Measurements from ENCODE around the gene THBS2. TPM values are rescaled to one million over a fixed set of nuclear protein-coding genes. Genes with fewer than 3 reads are reported as not detected.

Gene THBS2
- total and polyA plus RNA-seq, 2 donors (not counting 3 experiments of a cell fraction or from before 2014, with no cell fraction given): 0.08 TPM; not detected in 1

GRCh38 chr6:169211881-169212280 is 41.8 kb downstream of the THBS2 start:
- Histone ChIP-seq H3K4me3 (replicated peaks in 1 of 3; ENCODE audit: insufficient read depth in 1 of 3, low read depth in 1 of 3, low read length in 3 of 3) (no peak overlapping the region), H3K9ac (replicated peaks; ENCODE audit: extremely low read depth, insufficient read depth, low read length) (no peak overlapping the region), H4K20me1 (replicated peaks; ENCODE audit: control insufficient read depth, extremely low read depth, insufficient read depth, low read length) (no peaks in the 10 kb centered on the region), H3K36me3 (ENCODE audit: control insufficient read depth in 2 of 2, extremely low read depth in 1 of 2, insufficient read depth in 2 of 2, low read length in 2 of 2) (no peaks in the 10 kb centered on the region), H2AFZ (ENCODE audit: low read depth, low read length) (no peak overlapping the region), H3K9me3 (replicated peaks; ENCODE audit: control insufficient read depth, insufficient read depth, low read length) (no peaks in the 10 kb centered on the region), H3K4me1 (ENCODE audit: control insufficient read depth, extremely low read depth, insufficient read depth, low read length) (peaks cover 5% of the 10 kb centered on the region), H3K9me1 (replicated peaks; ENCODE audit: control insufficient read depth, extremely low read depth, insufficient read depth, low read length) (no peaks in the 10 kb centered on the region), H3K79me2 (ENCODE audit: control insufficient read depth, insufficient read depth, low read length) (no peaks in the 10 kb centered on the region), H3K27ac (ENCODE audit: insufficient read depth, low read depth, low read length) (no peak overlapping the region), H3K4me2 (ENCODE audit: insufficient read depth, low read length) (no peak overlapping the region), H3K27me3 (ENCODE audit: control insufficient read depth in 2 of 2, insufficient read depth in 2 of 2, low read length in 2 of 2) (no peaks in the 10 kb centered on the region)
- POLR2A ChIA-PET: no interaction called here
- no TSS peak for BruUV-seq (replicated peaks)
- no peak for TF ChIP-seq CTCF (IDR thresholded peaks at IDR 0.05; ENCODE audit: extremely low read depth in 1 of 2, insufficient read depth in 1 of 2, low read depth in 1 of 2, low read length in 2 of 2)
- no peak for TF ChIP-seq POLR2AphosphoS5 (IDR thresholded peaks at IDR 0.05; ENCODE audit: insufficient read depth, low read depth, low read length)
- no peak for TF ChIP-seq MYC (IDR thresholded peaks at IDR 0.05; ENCODE audit: low read depth, low read length)
- TF ChIP-seq MAX (IDR thresholded peaks at IDR 0.05; ENCODE audit: insufficient read depth, insufficient read length): no peak
- no peak for TF ChIP-seq GATA2 (IDR thresholded peaks at IDR 0.05; ENCODE audit: insufficient read depth, insufficient read length, low read depth, low read length)
- no peak for TF ChIP-seq EZH2 (IDR thresholded peaks at IDR 0.05; ENCODE audit: borderline replicate concordance, low read depth, low read length, severe bottlenecking)
- TF ChIP-seq JUN (IDR thresholded peaks at IDR 0.05; ENCODE audit: borderline replicate concordance, insufficient read depth, insufficient read length, low read depth): no peak
- TF ChIP-seq FOS (IDR thresholded peaks at IDR 0.05; ENCODE audit: borderline replicate concordance, insufficient read depth, low read length): no peak
- TF ChIP-seq POLR2A (IDR thresholded peaks at IDR 0.05; ENCODE audit: low read depth, low read length): no peak
- CTCF ChIA-PET: no interaction called here
- FAIRE-seq (no peak), DNase-seq (ENCODE audit: low read depth, low spot score) (no peak)
- intact Hi-C loops (cut with micrococcal nuclease) (loop anchor here (5.0 kb wide), 1 partner anchor 540 kb away; the partner anchor contains the start of genes DYNLT2 and ERMARD), dilution Hi-C loops (cut with MboI; ENCODE audit: extremely low pct_ligation_motif_present, low sequenced_read_pairs) (no loop called here)
